ENCODE results near the gene ACACA.

DNA sequence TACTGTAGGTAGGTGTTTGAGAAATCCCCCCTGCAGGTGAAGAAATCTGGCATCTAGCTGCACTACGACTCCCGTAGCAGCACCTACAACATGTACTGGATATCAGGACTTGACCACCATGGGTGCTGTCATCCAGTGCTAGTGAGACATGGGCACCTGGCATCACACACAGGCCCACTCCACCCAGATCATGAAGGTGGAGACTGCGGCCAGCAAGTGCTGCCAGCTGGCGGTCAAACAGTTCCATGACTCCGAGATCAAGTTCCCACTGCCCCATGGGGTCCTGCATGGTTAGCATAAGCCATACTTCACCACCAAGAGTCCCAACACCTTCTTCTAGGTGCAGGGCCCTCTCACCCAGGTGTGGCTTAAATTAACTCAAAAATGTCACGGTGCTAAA lies 243.8 kb downstream of the ACACA start:
- TF ChIP-seq POLR2AphosphoS5 (IDR thresholded peaks at IDR 0.05; ENCODE audit: low read depth, low read length) (no peak), POLR2A (IDR thresholded peaks at IDR 0.05; ENCODE audit: low read depth, low read length) (no peak), TAF1 (IDR thresholded peaks at IDR 0.05; ENCODE audit: borderline replicate concordance, low read depth, low read length) (no peak)

Data from GM12892 (cell line).